GM19023 (cell line): ENCODE data around the gene OMG.
"Not testable (repeated sequence)": the region's sequence is repeated elsewhere in the genome, so short reads cannot be mapped to it uniquely, and the experiment has no call there.

Source experiments
- ATAC-seq: cut with Tn5 transposase; IDR thresholded peaks from one replicate; pipeline ENCODE4 v1.9.1; 2021; ENCODE audit warnings: mild to moderate bottlenecking, moderate library complexity; ENCODE audit not compliant: unreplicated experiment

Gene OMG

GRCh38 chr17:31308372-31309334 is 11.6 kb upstream of the OMG start:
- no peak for ATAC-seq

- no peak for ATAC-seq
Measured at GRCh38 chr17:31307640-31308039, 10.6 kb upstream of the OMG start.

- ATAC-seq = no peak
Measured at GRCh38 chr17:31299624-31300023, 2.6 kb upstream of the OMG start.

GRCh38 chr17:31296142-31296541 is 897 bp downstream of the OMG start:
- ATAC-seq = no peak

GRCh38 chr17:31295489-31295871 is 1.6 kb downstream of the OMG start:
- ATAC-seq = no peak

- ATAC-seq = no peak
Measured at GRCh38 chr17:31294820-31295488, 2.1 kb downstream of the OMG start.

GRCh38 chr17:31294231-31294630 is 2.8 kb downstream of the OMG start:
- ATAC-seq = no peak

- no peak for ATAC-seq
Measured at GRCh38 chr17:31293581-31293980, 3.5 kb downstream of the OMG start.

- ATAC-seq = no peak
Measured at GRCh38 chr17:31291820-31292219, 5.2 kb downstream of the OMG start.

GRCh38 chr17:31289790-31290189 is 7.2 kb downstream of the OMG start:
- ATAC-seq = no peak

GRCh38 chr17:31287932-31288331 is 9.1 kb downstream of the OMG start:
- not testable (repeated sequence) for ATAC-seq

- ATAC-seq = no peak
Measured at GRCh38 chr17:31286587-31286986, 10.5 kb downstream of the OMG start.

GRCh38 chr17:31283841-31284240 is 13.2 kb downstream of the OMG start:
- no peak for ATAC-seq

GRCh38 chr17:31281061-31281460 is 16.0 kb downstream of the OMG start:
- no peak for ATAC-seq

- no peak for ATAC-seq
Measured at GRCh38 chr17:31279401-31279800, 17.6 kb downstream of the OMG start.

GRCh38 chr17:31275116-31275515 is 21.9 kb downstream of the OMG start:
- no peak for ATAC-seq

- no peak for ATAC-seq
Measured at GRCh38 chr17:31274252-31274651, 22.8 kb downstream of the OMG start.

GRCh38 chr17:31273516-31273915 is 23.5 kb downstream of the OMG start:
- ATAC-seq = no peak

GRCh38 chr17:31272803-31273202 is 24.2 kb downstream of the OMG start:
- no peak for ATAC-seq

- no peak for ATAC-seq
Measured at GRCh38 chr17:31272236-31272635, 24.8 kb downstream of the OMG start.

GRCh38 chr17:31269578-31269983 is 27.5 kb downstream of the OMG start:
- no peak for ATAC-seq

- ATAC-seq = no peak
Measured at GRCh38 chr17:31269036-31269577, 27.9 kb downstream of the OMG start.
